Colonic mucosa (tissue), 4 donors: Measurements from ENCODE around the gene KHDC4. TPM values are rescaled to one million over a fixed set of nuclear protein-coding genes. Genes with fewer than 3 reads are reported as not detected.

Experiments used
- DNase-seq: peaks from one replicate; pipeline ENCODE4 v3.0.0-alpha.2; 2020
- H3K27ac ChIP-seq: fragments of 200-600 bp; one replicate; pipeline ENCODE4 v1.8.0; 2021
- H3K27me3 ChIP-seq: fragments of 200-600 bp; one replicate; pipeline ENCODE4 v1.8.0; 2021
- H3K36me3 ChIP-seq: fragments of 200-600 bp; one replicate; pipeline ENCODE4 v1.8.0; 2021
- H3K4me1 ChIP-seq: fragments of 200-600 bp; one replicate; pipeline ENCODE4 v1.8.0; 2021; ENCODE audit warnings: mild to moderate bottlenecking
- H3K4me3 ChIP-seq: fragments of 200-600 bp; one replicate; pipeline ENCODE4 v1.8.0; 2021
- H3K9ac ChIP-seq, 2 donors: one replicate each; pipeline ENCODE4 v1.7.0; 2013; ENCODE audit warnings: control low read depth in 2 of 2, low read depth in 2 of 2, low read length in 2 of 2
- H3K9me3 ChIP-seq: fragments of 200-600 bp; one replicate; pipeline ENCODE4 v1.8.0; 2021
- CTCF ChIP-seq: fragments of 200-600 bp; IDR thresholded peaks from one replicate; pipeline ENCODE4 v1.8.0; 2022; ENCODE audit warnings: antibody characterized with exemption, mild to moderate bottlenecking
- intact Hi-C: fragments of 100-400 bp; cut with DNase I; formaldehyde crosslinking; loops from one replicate; pipeline ENCODE4 v1.14.1; 2022
- total RNA-seq, 2 donors: library from RNA; stranded (reverse); fragmentation: NEBNext Ultra II Directional in 1 of 2; extraction: Animal tissue kit (Norgen Biotek cat#: 25700) in 1 of 2; gene quantifications; one replicate each; pipeline ENCODE4 v1.2.1, GENCODE V29; 2021
- donor health status: healthy.
- donor health status: DM: no; HTN: no; CAD: no.
- donor health status: DM: no; HTN: no; CAD: no.

The KHDC4 gene
- total RNA-seq, 2 donors from 2014 or later = 42.5 to 56.0 TPM

- Histone ChIP-seq H3K9ac (no peak overlapping the region), H3K4me1 (peaks cover 7% of the 10 kb centered on the region), H3K27ac (no peak overlapping the region), H3K27me3 (no peaks in the 10 kb centered on the region), H3K9me3 (no peaks in the 10 kb centered on the region), H3K36me3 (peaks cover 38% of the 10 kb centered on the region), H3K4me3 (no peak overlapping the region)
- no peak for DNase-seq
- TF ChIP-seq CTCF = no peak
- intact Hi-C loops = no loop called here
Measured at GRCh38 chr1:155961937-155962336, 27.7 kb upstream of the KHDC4 start.

- no peak overlapping the region for H3K9ac ChIP-seq
- H3K4me1 ChIP-seq = peaks cover 7% of the 10 kb centered on the region
- no peak overlapping the region for H3K27ac ChIP-seq
- H3K36me3 ChIP-seq = peaks cover 39% of the 10 kb centered on the region
- no peaks in the 10 kb centered on the region for H3K27me3 ChIP-seq
- no peak for DNase-seq
- intact Hi-C loops = no loop called here
- no peak for TF ChIP-seq CTCF
- no peak overlapping the region for H3K4me3 ChIP-seq
- H3K9me3 ChIP-seq = no peaks in the 10 kb centered on the region
Measured at GRCh38 chr1:155960081-155960745, 26.0 kb upstream of the KHDC4 start.

- no peaks in the 10 kb centered on the region for H3K9me3 ChIP-seq
- peaks cover 30% of the 10 kb centered on the region for H3K36me3 ChIP-seq
- DNase-seq = no peak
- no peaks in the 10 kb centered on the region for H3K27me3 ChIP-seq
- no peak for TF ChIP-seq CTCF
- intact Hi-C loops = no loop called here
- H3K27ac ChIP-seq = no peak overlapping the region
- peaks cover 2% of the 10 kb centered on the region for H3K4me1 ChIP-seq
- H3K9ac ChIP-seq = no peak overlapping the region
- H3K4me3 ChIP-seq = no peak overlapping the region
Measured at GRCh38 chr1:155957411-155957915, 23.2 kb upstream of the KHDC4 start.

GRCh38 chr1:155954645-155955044 lies 20.4 kb upstream of the KHDC4 start:
- H3K4me1 ChIP-seq = no peaks in the 10 kb centered on the region
- H3K9me3 ChIP-seq = no peaks in the 10 kb centered on the region
- H3K27me3 ChIP-seq = no peaks in the 10 kb centered on the region
- intact Hi-C loops = no loop called here
- H3K27ac ChIP-seq = no peak overlapping the region
- H3K9ac ChIP-seq = no peak overlapping the region
- peaks cover 40% of the 10 kb centered on the region for H3K36me3 ChIP-seq
- no peak for DNase-seq
- H3K4me3 ChIP-seq = no peak overlapping the region
- TF ChIP-seq CTCF = no peak

- no peak for DNase-seq
- TF ChIP-seq CTCF = no peak
- H3K36me3 ChIP-seq = peaks cover 45% of the 10 kb centered on the region
- no peaks in the 10 kb centered on the region for H3K27me3 ChIP-seq
- H3K9me3 ChIP-seq = no peaks in the 10 kb centered on the region
- H3K4me3 ChIP-seq = no peak overlapping the region
- H3K4me1 ChIP-seq = no peaks in the 10 kb centered on the region
- no peak overlapping the region for H3K27ac ChIP-seq
- intact Hi-C loops = no loop called here
- H3K9ac ChIP-seq = no peak overlapping the region
Measured at GRCh38 chr1:155952505-155952890, 18.3 kb upstream of the KHDC4 start.
